Body of pancreas (tissue), 4 donors: ENCODE results near the gene CFDP1. TPM values are rescaled to one million over a fixed set of nuclear protein-coding genes. Genes with fewer than 3 reads are reported as not detected.

Source experiments
- ATAC-seq: fragments of 150-250 bp; one replicate; pipeline ENCODE4 v1.9.1; 2016
- DNase-seq, 4 donors: peaks; one replicate each; pipeline ENCODE4 v3.0.0-alpha.2; 2019
- H3K27ac ChIP-seq, 4 donors: fragments of 200-600 bp; sonication (generic); 1 replicate in 3 of 4; 2 replicates in 1 of 4; pipeline versions ENCODE4 v1.5.1 to v1.6.1; 2016 to 2019; ENCODE audit warnings: mild to moderate bottlenecking in 1 of 4, mixed read lengths in 1 of 4, moderate library complexity in 1 of 4
- H3K27me3 ChIP-seq, 2 donors: fragments of 200-600 bp; sonication (generic); one replicate each; pipeline ENCODE4 v1.6.0; 2016; ENCODE audit warnings: mild to moderate bottlenecking in 1 of 2
- H3K36me3 ChIP-seq, 2 donors: fragments of 200-600 bp; sonication (generic); replicated peaks in 1 of 2; 2 replicates each; pipeline ENCODE4 v1.5.1; 2016; ENCODE audit warnings: low read depth in 2 of 2; ENCODE audit not compliant: insufficient read depth in 1 of 2
- H3K4me1 ChIP-seq: fragments of 200-600 bp; sonication (generic); one replicate; pipeline ENCODE4 v1.6.0; 2016
- H3K4me3 ChIP-seq, 2 donors: fragments of 200-600 bp; sonication (generic); 1 replicate in 1 of 2; 2 replicates in 1 of 2; pipeline ENCODE4 v1.5.1; 2016 to 2019
- H3K9me3 ChIP-seq, 3 donors: fragments of 200-600 bp; sonication (generic); 1 replicate in 2 of 3; 2 replicates in 1 of 3; pipeline ENCODE4 v1.5.1; 2016
- CTCF ChIP-seq, 7 experiments: fragments of 450-650 bp in 4 of 7; fragments of 200-600 bp in 3 of 7; sonication (generic) in 3 of 7; IDR thresholded peaks; one replicate each; pipeline ENCODE4 v1.5.1; 2016 to 2019; ENCODE audit warnings: antibody characterized with exemption in 7 of 7
- POLR2A ChIP-seq, 3 donors: fragments of 450-650 bp; IDR thresholded peaks; one replicate each; pipeline ENCODE4 v1.6.1; 2016; ENCODE audit warnings: antibody characterized with exemption in 3 of 3, mild to moderate bottlenecking in 2 of 3
- WGBS, 2 donors: methylation state at CpG; one replicate each; pipeline ENCODE4 v1.1.5; 2017; 5-methylcytosine and 5-hydroxymethylcytosine counted together
- intact Hi-C: fragments of 100-400 bp; cut with DNase I; formaldehyde crosslinking; loops from one replicate; pipeline ENCODE4 v1.15.1; 2023
- total RNA-seq, 2 donors: library from RNA; depleted of rRNA; stranded (reverse); fragments of >200 nt; gene quantifications; one replicate each; pipeline ENCODE4 v1.1.0, GENCODE V29; 2016

CFDP1 gene
- total RNA-seq, 2 donors from 2014 or later, result 34.0 to 65.3 TPM

- Histone ChIP-seq H3K27ac (no peak overlapping the region), H3K4me3 (no peak overlapping the region), H3K27me3 (no peaks in the 10 kb centered on the region), H3K4me1 (peaks cover 65% of the 10 kb centered on the region), H3K9me3 (no peaks in the 10 kb centered on the region), H3K36me3 (no peaks in the 10 kb centered on the region)
- intact Hi-C loops, result no loop called here
- TF ChIP-seq POLR2A (IDR thresholded peaks at IDR 0.05) (no peak), CTCF (IDR thresholded peaks at IDR 0.05) (no peak)
- ATAC-seq (no peak), DNase-seq (no peak)
- WGBS, 2 donors, result 74% methylated on average over 5 of the region's 5 CpGs; no CpG with 5 or more reads in 1 of the 2 donors
These were observed 170.5 kb downstream of the CFDP1 start for GRCh38 chr16:75262800-75263127.

GRCh38 chr16:75262104-75262799, 171.1 kb downstream of the CFDP1 start:
- Histone ChIP-seq H3K27me3 (no peaks in the 10 kb centered on the region), H3K4me1 (peaks cover 63% of the 10 kb centered on the region), H3K27ac (no peak overlapping the region), H3K9me3 (no peaks in the 10 kb centered on the region), H3K4me3 (no peak overlapping the region), H3K36me3 (no peaks in the 10 kb centered on the region)
- peak in 3 of 4 donors; percentile 38 to 61 (median 60) for DNase-seq
- intact Hi-C loops, result no loop called here
- WGBS, 2 donors, result 83 to 90% methylated on average over 2 to 14 of the region's 14 CpGs
- ATAC-seq, result no peak
- TF ChIP-seq POLR2A (IDR thresholded peaks at IDR 0.05) (no peak), CTCF (IDR thresholded peaks at IDR 0.05) (no peak)

GRCh38 chr16:75261590-75262078, 171.7 kb downstream of the CFDP1 start:
- H3K9me3 ChIP-seq, result no peaks in the 10 kb centered on the region
- no peak for ATAC-seq
- H3K36me3 ChIP-seq, result no peaks in the 10 kb centered on the region
- H3K27me3 ChIP-seq, result no peaks in the 10 kb centered on the region
- no peak for TF ChIP-seq CTCF (IDR thresholded peaks at IDR 0.05)
- TF ChIP-seq POLR2A (IDR thresholded peaks at IDR 0.05), result no peak
- no peak overlapping the region for H3K4me3 ChIP-seq
- 100% methylated on average over 3 of the region's 3 CpGs; no CpG with 5 or more reads in 1 of the 2 donors for WGBS, 2 donors
- H3K27ac ChIP-seq, result no peak overlapping the region
- DNase-seq, result no peak
- intact Hi-C loops, result no loop called here
- peaks cover 63% of the 10 kb centered on the region for H3K4me1 ChIP-seq

- intact Hi-C loops, result no loop called here
- Histone ChIP-seq H3K9me3 (no peaks in the 10 kb centered on the region), H3K4me3 (no peak overlapping the region), H3K36me3 (no peaks in the 10 kb centered on the region), H3K4me1 (peaks cover 63% of the 10 kb centered on the region), H3K27ac (no peak overlapping the region), H3K27me3 (no peaks in the 10 kb centered on the region)
- peak in 1 of 4 donors; percentile 17 for DNase-seq
- WGBS, 2 donors, result 73 to 92% methylated on average over 5 to 10 of the region's 10 CpGs
- ATAC-seq, result no peak
- TF ChIP-seq CTCF (IDR thresholded peaks at IDR 0.05) (no peak), POLR2A (IDR thresholded peaks at IDR 0.05) (no peak)
These were observed 172.3 kb downstream of the CFDP1 start for GRCh38 chr16:75260851-75261589.
